K562 (cell line): Measurements from ENCODE around the gene FAM9B. TPM values are rescaled to one million over a fixed set of nuclear protein-coding genes. Genes with fewer than 3 reads are reported as not detected.
"Not testable (repeated sequence)": the region's sequence is repeated elsewhere in the genome, so short reads cannot be mapped to it uniquely, and the experiment has no call there.

Source experiments
- ATAC-seq: fragments of 200-7000 bp; cut with Tn5 transposase; 3 replicates; pipeline ENCODE4 v1.9.1; 2020; ENCODE audit warnings: moderate library complexity
- BruUV-seq: library from RNA; stranded (reverse); fragments of 400-500 nt; replicated peaks from 2 replicates; lab custom pipeline; 2021; lab: Mats Ljungman, UMichigan
- CTCF ChIA-PET: fragments of 300-600 bp; formaldehyde crosslinking; extraction: SDS; loops from one replicate; lab custom pipeline; 2021; ENCODE audit warnings: low intra/inter-chr PET ratio; lab: Yijun Ruan, JAX
- POLR2A ChIA-PET: fragments of 300-600, 350-650 bp; sonication (Branson Sonifier 250); formaldehyde crosslinking; extraction: SDS; loops from one replicate; lab custom pipeline; 2021; ENCODE audit warnings: antibody characterized with exemption, inconsistent platforms; lab: Yijun Ruan, JAX
- DNase-seq, 4 experiments: peaks; one replicate each; pipeline versions ENCODE4 v3.0.0 to v3.0.0-alpha.2; 2011 to 2018; ENCODE audit warnings: low spot score in 3 of 4, mixed read lengths in 3 of 4; ENCODE audit errors: extremely low read depth in 1 of 4
- FAIRE-seq: peaks from 2 replicates; lab custom pipeline; 2011; peaks lifted over from hg19 to GRCh38; lab: Jason Lieb, UNC
- H2AFZ ChIP-seq: 2 replicates; pipeline ENCODE4 v1.6.0; 2011; ENCODE audit warnings: low read depth, low read length, control low read depth, inconsistent platforms
- H3K27ac ChIP-seq: fragments of 200-600 bp; 3 replicates; pipeline ENCODE4 v1.8.0; 2011; ENCODE audit warnings: low read depth, mild to moderate bottlenecking, control low read depth, inconsistent platforms, low read length, moderate library complexity, mixed read lengths; ENCODE audit errors: extremely low read depth
- H3K27me3 ChIP-seq, 2 experiments: fragments of 300-600 bp in 1 of 2; 2 replicates in 1 of 2; 3 replicates in 1 of 2; pipeline versions ENCODE4 v1.6.0 to v1.8.0; 2011; ENCODE audit warnings: inconsistent platforms in 2 of 2, low read length in 2 of 2, mild to moderate bottlenecking in 1 of 2, mixed read lengths in 1 of 2, moderate library complexity in 1 of 2; ENCODE audit not compliant: control insufficient read depth in 2 of 2, insufficient read depth in 2 of 2
- H3K36me3 ChIP-seq: fragments of 300-600 bp; 3 replicates; pipeline ENCODE4 v1.8.0; 2011; ENCODE audit warnings: mild to moderate bottlenecking, low read length, inconsistent platforms; ENCODE audit not compliant: control insufficient read depth, insufficient read depth
- H3K4me1 ChIP-seq, 2 experiments: fragments of 200-600 bp in 1 of 2; replicated peaks in 1 of 2; 2 replicates in 1 of 2; 3 replicates in 1 of 2; pipeline versions ENCODE4 v1.5.1 to v1.8.0; 2011; ENCODE audit warnings: inconsistent platforms in 2 of 2, low read length in 2 of 2, mild to moderate bottlenecking in 1 of 2, mixed read lengths in 1 of 2, moderate library complexity in 1 of 2; ENCODE audit not compliant: control insufficient read depth in 2 of 2, insufficient read depth in 2 of 2
- H3K4me2 ChIP-seq: 2 replicates; pipeline ENCODE4 v1.6.1; 2011; ENCODE audit warnings: low read length, control low read depth, inconsistent platforms, mixed read lengths; ENCODE audit not compliant: insufficient read depth
- H3K4me3 ChIP-seq: fragments of 200-600 bp; sonication (generic), shearing (Covaris generic); 2 replicates; pipeline ENCODE4 v1.5.1; 2016; ENCODE audit warnings: control low read depth, inconsistent platforms
- H3K79me2 ChIP-seq: fragments of 200-600 bp; 3 replicates; pipeline ENCODE4 v1.8.0; 2011; ENCODE audit warnings: low read length, inconsistent platforms; ENCODE audit not compliant: control insufficient read depth, insufficient read depth
- H3K9ac ChIP-seq, 2 experiments: 2 replicates each; pipeline versions ENCODE4 v1.6.0 to v1.6.1; 2011; ENCODE audit warnings: low read depth in 2 of 2, low read length in 2 of 2, control low read depth in 1 of 2, inconsistent platforms in 1 of 2, mild to moderate bottlenecking in 1 of 2, mixed read lengths in 1 of 2; ENCODE audit not compliant: insufficient read depth in 1 of 2
- H3K9me1 ChIP-seq: one replicate; pipeline ENCODE4 v1.6.0; 2011; ENCODE audit warnings: inconsistent platforms, mild to moderate bottlenecking, low read length, moderate library complexity; ENCODE audit not compliant: control insufficient read depth, insufficient read depth
- H3K9me3 ChIP-seq: replicated peaks from 2 replicates; pipeline ENCODE4 v1.5.1; 2011; ENCODE audit warnings: low read depth, low read length, inconsistent platforms; ENCODE audit not compliant: control insufficient read depth, insufficient read depth
- H4K20me1 ChIP-seq: replicated peaks from 2 replicates; pipeline ENCODE4 v1.6.1; 2011; ENCODE audit warnings: low read length, inconsistent platforms, mixed read lengths; ENCODE audit not compliant: control insufficient read depth, insufficient read depth
- CBX3 ChIP-seq, 2 experiments: IDR thresholded peaks; 1 replicate in 1 of 2; 2 replicates in 1 of 2; pipeline ENCODE4 v1.6.1; 2012; ENCODE audit warnings: inconsistent platforms in 2 of 2, low read length in 2 of 2, borderline replicate concordance in 1 of 2, control low read depth in 1 of 2
- MCM5 ChIP-seq: fragments of 450-650 bp; IDR thresholded peaks from 2 replicates; pipeline ENCODE4 v1.6.1; 2016; ENCODE audit warnings: low read depth
- NR4A1 ChIP-seq, 2 experiments: fragments of 250-450 bp in 1 of 2; fragments of 450-650 bp in 1 of 2; sonication (Bioruptor Pico) in 1 of 2; IDR thresholded peaks; 2 replicates each; pipeline versions ENCODE4 v1.4.0 to v1.6.1; 2016 to 2020; ENCODE audit warnings: mild to moderate bottlenecking in 2 of 2, missing compliant biosample characterization in 1 of 2, missing genetic modification characterization in 1 of 2, moderate library complexity in 1 of 2
- TSHZ1 ChIP-seq: fragments of 250-450 bp; sonication (Bioruptor Pico); IDR thresholded peaks from 2 replicates; pipeline ENCODE4 v1.4.0; 2020; ENCODE audit warnings: mild to moderate bottlenecking, moderate library complexity
- WGBS: fragments of 100-300 bp; shearing (Covaris generic); methylation state at CpG from one replicate; pipeline ENCODE4 v1.1.6; 2016; ENCODE audit warnings: low coverage, mixed read lengths; ENCODE audit not compliant: insufficient coverage; ENCODE audit errors: missing lambda C conversion rate; 5-methylcytosine and 5-hydroxymethylcytosine counted together
- in situ Hi-C: fragments of 300-500 bp; cut with MboI; formaldehyde crosslinking; loops from 4 replicates; pipeline ENCODE4 v1.15.0; 2018; ENCODE audit warnings: inconsistent platforms, mixed read lengths
- intact Hi-C: fragments of 100-400 bp; cut with micrococcal nuclease; formaldehyde crosslinking; loops from 2 replicates; pipeline ENCODE4 v1.14.2; 2022
- polyA plus RNA-seq, 8 experiments: library from polyadenylated mRNA; depleted of rRNA in 4 of 8; stranded (reverse) in 5 of 8; unstranded in 3 of 8; fragments of >200 nt; fragmentation: Nextera tagmentation in 2 of 8; fragmentation: Illumina TruSeq in 1 of 8; extraction: Ambion mirVana in 2 of 8; extraction: Trizol in 1 of 8; gene quantifications; 2 replicates each; pipeline versions ENCODE4 v1.2.1 to v1.2.3, GENCODE V29; 2011 to 2014; ENCODE audit warnings: inconsistent platforms in 1 of 8, missing spikeins in 1 of 8
- total RNA-seq, 7 experiments: library from RNA; depleted of rRNA in 6 of 7; stranded (reverse); fragments of >200 nt in 6 of 7; fragmentation: Illumina TruSeq in 2 of 7; extraction: Trizol in 2 of 7; gene quantifications; 2 replicates each; pipeline versions ENCODE4 v1.2.1 to v1.2.3, GENCODE V29; 2011 to 2021; ENCODE audit warnings: low replicate concordance in 1 of 7

FAM9B gene
- total and polyA plus RNA-seq, 9 of the 15 experiments (the other 6 are each of a cell fraction or from before 2014, with no cell fraction given) = 0.53 to 4.6 (median 3.2) TPM

GRCh38 chrX:9019151-9019550, 14.8 kb downstream of the FAM9B start (continued):
- TF ChIP-seq CBX3 (IDR thresholded peaks at IDR 0.05; ENCODE audit: borderline replicate concordance in 1 of 2, low read length in 2 of 2) = no peak
- no peak for TF ChIP-seq MCM5
- no peak for TF ChIP-seq TSHZ1 (CRISPR knock-in tag)
- TF ChIP-seq NR4A1 (CRISPR knock-in tag; IDR thresholded peaks at IDR 0.05) = no peak
- no peak for TF ChIP-seq NR4A1 (tag; IDR thresholded peaks at IDR 0.05)

- H3K27me3 ChIP-seq, POLR2A ChIA-PET, FAIRE-seq, in situ Hi-C loops, H4K20me1 ChIP-seq, DNase-seq, intact Hi-C loops, H3K79me2 ChIP-seq, H3K4me3 ChIP-seq, H3K36me3 ChIP-seq, H2AFZ ChIP-seq, CTCF ChIA-PET, H3K9me3 ChIP-seq, H3K27ac ChIP-seq, H3K4me2 ChIP-seq, ATAC-seq, H3K9me1 ChIP-seq, BruUV-seq, H3K9ac ChIP-seq, H3K4me1 ChIP-seq: not testable (repeated sequence)
- 0% methylated on average over 5 of the region's 5 CpGs for WGBS
Observed at GRCh38 chrX:9018332-9018731, 15.6 kb downstream of the FAM9B start.
